Measurements from ENCODE around the gene NRXN3. TPM values are rescaled to one million over a fixed set of nuclear protein-coding genes. Genes with fewer than 3 reads are reported as not detected.

NRXN3 gene
- total and polyA plus RNA-seq, 4 donors: 0.07 to 1.2 (median 0.23) TPM

- no peak for TF ChIP-seq EGR1 (IDR thresholded peaks at IDR 0.05; ENCODE audit: low read depth in 2 of 2)
- no peak for TF ChIP-seq MAX (IDR thresholded peaks at IDR 0.05)
- TF ChIP-seq YY1 (IDR thresholded peaks at IDR 0.05): no peak
- TF ChIP-seq SP1 (IDR thresholded peaks at IDR 0.05): no peak
- TF ChIP-seq ZBTB33 (IDR thresholded peaks at IDR 0.05): no peak
- TF ChIP-seq HNF4A (conservative IDR thresholded peaks at IDR 0.05): no peak
Measured at GRCh38 chr14:78978896-78979295, 808.7 kb downstream of the NRXN3 start (continued).

- no peak overlapping the region for H3K9ac ChIP-seq (ENCODE audit: low read depth in 1 of 2, low read length in 2 of 2)
- TF ChIP-seq TAF1 (conservative IDR thresholded peaks at IDR 0.05) (no peak), EGR1 (IDR thresholded peaks at IDR 0.05; ENCODE audit: low read depth in 2 of 2) (no peak), SP1 (IDR thresholded peaks at IDR 0.05) (no peak), RAD21 (IDR thresholded peaks at IDR 0.05) (no peak), GABPA (IDR thresholded peaks at IDR 0.05 in 1 of 2, conservative IDR thresholded peaks at IDR 0.05 in 1 of 2) (no peak), HNF4A (conservative IDR thresholded peaks at IDR 0.05) (no peak), CTCF (IDR thresholded peaks at IDR 0.05; ENCODE audit: low read depth, low read length, missing input control) (no peak), FOXA1 (IDR thresholded peaks at IDR 0.05) (no peak), HNF4G (IDR thresholded peaks at IDR 0.05) (no peak), JUND (IDR thresholded peaks at IDR 0.05) (no peak), ATF3 (IDR thresholded peaks at IDR 0.05) (no peak), YY1 (IDR thresholded peaks at IDR 0.05) (no peak), NR2F2 (IDR thresholded peaks at IDR 0.05) (no peak)
- DNase-seq (ENCODE audit: low spot score): no peak
- 52% methylated on average over 2 of the region's 2 CpGs for WGBS
- H3K36me3 ChIP-seq (ENCODE audit: control insufficient read depth in 4 of 4, insufficient read depth in 3 of 4, low read depth in 1 of 4, low read length in 3 of 4): no peaks in the 10 kb centered on the region
- no peak overlapping the region for H3K27ac ChIP-seq (ENCODE audit: low read depth in 1 of 2, low read length in 2 of 2)
- peaks cover 0 to 6% (median 0%) of the 10 kb centered on the region in 4 donors for H3K27me3 ChIP-seq (ENCODE audit: control insufficient read depth in 4 of 4, insufficient read depth in 4 of 4, low read length in 3 of 4)
- no peaks in the 10 kb centered on the region for H3K9me3 ChIP-seq (ENCODE audit: control insufficient read depth in 4 of 4, low read length in 3 of 4)
- no peak overlapping the region for H3K4me3 ChIP-seq (ENCODE audit: low read depth in 1 of 3, low read length in 3 of 3)
- no peaks in the 10 kb centered on the region for H3K4me1 ChIP-seq (ENCODE audit: control insufficient read depth in 4 of 4, insufficient read depth in 4 of 4, low read length in 3 of 4)
Measured at GRCh38 chr14:78982551-78982950, 812.4 kb downstream of the NRXN3 start.

- peaks cover 0 to 6% (median 1%) of the 10 kb centered on the region in 4 donors for H3K27me3 ChIP-seq (ENCODE audit: control insufficient read depth in 4 of 4, insufficient read depth in 4 of 4, low read length in 3 of 4)
- H3K4me3 ChIP-seq (ENCODE audit: low read depth in 1 of 3, low read length in 3 of 3): no peak overlapping the region
- WGBS: 74% methylated on average over 2 of the region's 2 CpGs
- no peaks in the 10 kb centered on the region for H3K9me3 ChIP-seq (ENCODE audit: control insufficient read depth in 4 of 4, low read length in 3 of 4)
- no peak overlapping the region for H3K9ac ChIP-seq (ENCODE audit: low read depth in 1 of 2, low read length in 2 of 2)
- DNase-seq (ENCODE audit: low spot score): no peak
- no peak overlapping the region for H3K27ac ChIP-seq (ENCODE audit: low read depth in 1 of 2, low read length in 2 of 2)
- H3K36me3 ChIP-seq (ENCODE audit: control insufficient read depth in 4 of 4, insufficient read depth in 3 of 4, low read depth in 1 of 4, low read length in 3 of 4): no peaks in the 10 kb centered on the region
- no peak for TF ChIP-seq ATF3 (IDR thresholded peaks at IDR 0.05)
- TF ChIP-seq RXRA (IDR thresholded peaks at IDR 0.05): no peak
- no peak for TF ChIP-seq REST (IDR thresholded peaks at IDR 0.05)
- no peak for TF ChIP-seq NR2F2 (IDR thresholded peaks at IDR 0.05)
- no peak for TF ChIP-seq FOXA1 (IDR thresholded peaks at IDR 0.05)
- TF ChIP-seq GABPA (IDR thresholded peaks at IDR 0.05 in 1 of 2, conservative IDR thresholded peaks at IDR 0.05 in 1 of 2): no peak
- TF ChIP-seq HNF4G (IDR thresholded peaks at IDR 0.05): no peak
- TF ChIP-seq FOXA2 (IDR thresholded peaks at IDR 0.05): no peak
- no peak for TF ChIP-seq TAF1 (conservative IDR thresholded peaks at IDR 0.05)
- TF ChIP-seq ZBTB33 (IDR thresholded peaks at IDR 0.05): no peak
- no peak for TF ChIP-seq HNF4A (conservative IDR thresholded peaks at IDR 0.05)
- no peaks in the 10 kb centered on the region for H3K4me1 ChIP-seq (ENCODE audit: control insufficient read depth in 4 of 4, insufficient read depth in 4 of 4, low read length in 3 of 4)
Measured at GRCh38 chr14:78983126-78983525, 813.0 kb downstream of the NRXN3 start.
